Measurements from ENCODE around the gene AGBL1. TPM values are rescaled to one million over a fixed set of nuclear protein-coding genes. Genes with fewer than 3 reads are reported as not detected.

The AGBL1 gene
- total RNA-seq, 6 experiments from 2014 or later = not detected

DNA sequence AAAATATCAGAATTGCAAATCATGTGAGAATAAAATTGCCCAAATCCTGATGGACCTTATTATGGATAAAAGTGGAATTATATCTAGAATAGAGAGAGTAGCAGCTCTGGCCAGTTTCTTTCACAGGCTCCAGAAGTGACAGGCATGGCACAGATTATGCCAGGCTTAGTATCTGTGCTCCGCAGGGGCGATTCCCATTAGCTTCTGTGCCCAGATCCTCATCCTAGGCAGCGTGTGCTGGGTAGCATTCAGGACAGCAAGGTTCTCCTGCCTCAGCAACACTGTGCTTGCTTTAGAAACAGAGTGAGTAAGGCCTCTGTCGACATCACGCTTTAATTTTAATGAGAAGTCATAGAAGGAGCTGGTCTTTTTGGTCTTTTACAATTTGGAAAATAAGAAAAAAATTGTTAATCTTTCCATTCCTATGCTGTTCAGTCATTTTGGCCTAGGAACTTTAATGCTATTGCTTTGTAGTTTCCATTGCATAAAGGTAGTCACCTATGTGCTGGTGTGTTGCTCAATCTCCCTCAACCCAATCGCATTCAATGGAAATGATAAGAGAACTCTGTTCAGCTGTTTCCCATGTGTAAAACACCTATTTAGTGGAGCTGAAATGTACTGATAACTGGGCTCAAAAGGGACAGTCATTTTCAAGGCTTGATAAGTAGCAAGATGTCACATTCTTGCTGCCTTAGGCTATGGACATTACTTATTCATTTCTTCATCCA lies 770.1 kb downstream of the AGBL1 start:
- ATAC-seq (no peak), DNase-seq (no peak)
- intact Hi-C loops (cut with DNase I) = no loop called here
- H3K27me3 ChIP-seq = no peaks in the 10 kb centered on the region
- no peak for TF ChIP-seq POLR2A (IDR thresholded peaks at IDR 0.05)
- no peak for TF ChIP-seq CTCF (IDR thresholded peaks at IDR 0.05)
- H3K4me1 ChIP-seq = no peaks in the 10 kb centered on the region
- H3K36me3 ChIP-seq = no peaks in the 10 kb centered on the region
- no peak overlapping the region for H3K27ac ChIP-seq
- H3K9me3 ChIP-seq = no peaks in the 10 kb centered on the region
- WGBS (ENCODE audit: insufficient coverage, low coverage, low lambda C conversion rate, missing lambda C conversion rate) = 48% methylated on average over 4 of the region's 6 CpGs
- no peak overlapping the region for H3K4me3 ChIP-seq

GRCh38 chr15:86850939-86851338 lies 771.3 kb downstream of the AGBL1 start:
- intact Hi-C loops (cut with DNase I) = no loop called here
- DNase-seq = no peak
- no peak for ATAC-seq
- Histone ChIP-seq H3K4me3 (no peak overlapping the region), H3K27ac (no peak overlapping the region), H3K36me3 (no peaks in the 10 kb centered on the region), H3K9me3 (no peaks in the 10 kb centered on the region), H3K4me1 (no peaks in the 10 kb centered on the region), H3K27me3 (no peaks in the 10 kb centered on the region)
- TF ChIP-seq CTCF (IDR thresholded peaks at IDR 0.05) (no peak), POLR2A (IDR thresholded peaks at IDR 0.05) (no peak)
- 40% methylated on average over 1 of the region's 1 CpG for WGBS (ENCODE audit: insufficient coverage, low coverage, low lambda C conversion rate, missing lambda C conversion rate)

- DNase-seq = no peak
- H3K9me3 ChIP-seq = no peaks in the 10 kb centered on the region
- no peaks in the 10 kb centered on the region for H3K27me3 ChIP-seq
- no peak overlapping the region for H3K27ac ChIP-seq
- no peak for ATAC-seq
- 41% methylated on average over 2 of the region's 2 CpGs for WGBS (ENCODE audit: insufficient coverage, low coverage, low lambda C conversion rate, missing lambda C conversion rate)
- no peaks in the 10 kb centered on the region for H3K4me1 ChIP-seq
- no peaks in the 10 kb centered on the region for H3K36me3 ChIP-seq
- H3K4me3 ChIP-seq = no peak overlapping the region
- intact Hi-C loops (cut with DNase I) = no loop called here
- TF ChIP-seq POLR2A (IDR thresholded peaks at IDR 0.05) = no peak
- TF ChIP-seq CTCF (IDR thresholded peaks at IDR 0.05) = no peak
Measured at GRCh38 chr15:86852741-86853140, 773.1 kb downstream of the AGBL1 start.

DNA sequence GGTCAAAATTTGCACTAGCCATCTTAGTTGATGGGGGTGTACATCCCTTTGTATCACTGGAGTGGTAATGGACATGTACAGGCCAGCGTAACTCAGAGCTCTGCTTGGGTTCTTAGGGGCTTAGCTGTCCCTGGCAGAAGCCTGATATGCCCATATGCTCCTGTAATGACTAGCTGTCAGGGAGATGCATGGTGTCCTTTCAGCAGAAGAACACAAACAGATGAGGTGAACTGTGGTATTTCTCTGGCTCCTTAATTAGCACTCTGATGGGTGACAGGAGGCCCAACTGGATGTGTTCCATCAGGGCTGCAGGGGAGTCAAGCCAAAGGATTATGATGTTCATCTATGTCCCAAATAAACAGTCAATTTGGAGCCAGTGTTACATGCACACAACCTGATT lies 774.5 kb downstream of the AGBL1 start:
- no peak overlapping the region for H3K27ac ChIP-seq
- no peaks in the 10 kb centered on the region for H3K27me3 ChIP-seq
- no peaks in the 10 kb centered on the region for H3K4me1 ChIP-seq
- intact Hi-C loops (cut with DNase I) = no loop called here
- H3K4me3 ChIP-seq = no peak overlapping the region
- no peaks in the 10 kb centered on the region for H3K9me3 ChIP-seq
- TF ChIP-seq CTCF (IDR thresholded peaks at IDR 0.05) (no peak), POLR2A (IDR thresholded peaks at IDR 0.05) (no peak)
- WGBS (ENCODE audit: insufficient coverage, low coverage, low lambda C conversion rate, missing lambda C conversion rate) = 56% methylated on average over 1 of the region's 1 CpG
- DNase-seq (no peak), ATAC-seq (no peak)
- no peaks in the 10 kb centered on the region for H3K36me3 ChIP-seq

All from right lobe of liver (tissue), 6 donors.